H1 (cell line): ENCODE measurements around the gene CCIN.

ENCODE experiments used
- BRCA1 ChIP-seq: IDR thresholded peaks from 2 replicates; pipeline ENCODE4 v1.6.1; 2012; ENCODE audit warnings: low read depth, low read length, improper control_type of control experiment
- EGR1 ChIP-seq: IDR thresholded peaks from 2 replicates; pipeline ENCODE4 v1.6.1; 2011; ENCODE audit warnings: low read depth, low read length, borderline replicate concordance
- EP300 ChIP-seq, 2 experiments: IDR thresholded peaks; 1 replicate in 1 of 2; 2 replicates in 1 of 2; pipeline ENCODE4 v1.6.1; 2011 to 2012; ENCODE audit warnings: low read depth in 2 of 2, low read length in 2 of 2, mild to moderate bottlenecking in 2 of 2, borderline replicate concordance in 1 of 2, inconsistent platforms in 1 of 2, moderate library complexity in 1 of 2
- EZH2 ChIP-seq: fragments of 200-600 bp; sonication (generic); IDR thresholded peaks from 2 replicates; pipeline ENCODE4 v1.7.1; 2012; ENCODE audit warnings: low read depth, mild to moderate bottlenecking, moderate library complexity, low read length, inconsistent platforms; ENCODE audit not compliant: severe bottlenecking
- NRF1 ChIP-seq: IDR thresholded peaks from 2 replicates; pipeline ENCODE4 v1.6.1; 2011; ENCODE audit warnings: mild to moderate bottlenecking, low read depth, low read length, improper control_type of control experiment
- POLR2A ChIP-seq, 2 experiments: IDR thresholded peaks; 1 replicate in 1 of 2; 2 replicates in 1 of 2; pipeline ENCODE4 v1.6.1; 2011; ENCODE audit warnings: low read depth in 2 of 2, low read length in 2 of 2, mild to moderate bottlenecking in 2 of 2; ENCODE audit errors: control extremely low read depth in 1 of 2
- SP1 ChIP-seq: IDR thresholded peaks from 2 replicates; pipeline ENCODE4 v1.6.1; 2011; ENCODE audit warnings: low read depth, low read length
- TAF1 ChIP-seq: IDR thresholded peaks from 2 replicates; pipeline ENCODE4 v1.6.1; 2011; ENCODE audit warnings: mild to moderate bottlenecking, low read depth, low read length
- TEAD4 ChIP-seq: IDR thresholded peaks from 2 replicates; pipeline ENCODE4 v1.6.1; 2012; ENCODE audit warnings: low read depth, low read length, inconsistent platforms, mixed read lengths
- ZNF274 ChIP-seq: IDR thresholded peaks from 2 replicates; pipeline ENCODE4 v1.7.0; 2012; ENCODE audit warnings: low read length, borderline replicate concordance; ENCODE audit errors: extremely low read depth
- TF ChIP-seq, protein P1 (sequence below), 3 experiments: IDR thresholded peaks; 1 replicate in 2 of 3; 2 replicates in 1 of 3; pipeline versions ENCODE4 v1.5.1 to v1.6.1; 2011; ENCODE audit warnings: low read length in 3 of 3, mild to moderate bottlenecking in 3 of 3, inconsistent platforms in 2 of 3, low read depth in 1 of 3, moderate library complexity in 1 of 3; ENCODE audit not compliant: insufficient read depth in 1 of 3; ENCODE audit errors: control extremely low read depth in 1 of 3
- TF ChIP-seq, protein P2 (sequence below): IDR thresholded peaks from 2 replicates; pipeline ENCODE4 v1.6.1; 2011; ENCODE audit warnings: low read depth, mild to moderate bottlenecking, low read length; ENCODE audit not compliant: insufficient read depth
- TF ChIP-seq, protein P3 (sequence below): IDR thresholded peaks from 2 replicates; pipeline ENCODE4 v1.6.1; 2011; ENCODE audit warnings: low read length, improper control_type of control experiment

DNA sequence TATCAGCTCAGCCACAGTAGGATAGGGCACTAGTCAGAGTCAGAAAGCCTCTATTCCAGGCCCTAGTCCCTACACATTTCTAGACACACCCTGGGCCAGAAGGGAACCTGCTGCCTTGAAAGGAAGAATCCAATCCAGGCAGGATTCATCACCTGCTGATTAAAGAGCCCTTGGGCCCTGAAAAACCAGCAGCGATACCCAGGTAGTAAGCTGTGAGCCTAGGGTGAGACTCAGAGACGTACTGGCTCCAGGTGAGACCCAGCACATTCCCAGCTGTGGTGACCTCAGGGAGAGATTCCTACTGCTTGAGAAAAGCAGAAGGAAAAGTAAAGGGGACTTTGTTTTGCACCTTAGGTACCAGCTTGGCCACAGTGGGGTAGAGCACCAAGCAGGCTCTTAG is 4.7 kb downstream of the CCIN start:
- TF ChIP-seq SP1 = no peak
- TF ChIP-seq EZH2 = no peak
- TF ChIP-seq, protein P1, sequence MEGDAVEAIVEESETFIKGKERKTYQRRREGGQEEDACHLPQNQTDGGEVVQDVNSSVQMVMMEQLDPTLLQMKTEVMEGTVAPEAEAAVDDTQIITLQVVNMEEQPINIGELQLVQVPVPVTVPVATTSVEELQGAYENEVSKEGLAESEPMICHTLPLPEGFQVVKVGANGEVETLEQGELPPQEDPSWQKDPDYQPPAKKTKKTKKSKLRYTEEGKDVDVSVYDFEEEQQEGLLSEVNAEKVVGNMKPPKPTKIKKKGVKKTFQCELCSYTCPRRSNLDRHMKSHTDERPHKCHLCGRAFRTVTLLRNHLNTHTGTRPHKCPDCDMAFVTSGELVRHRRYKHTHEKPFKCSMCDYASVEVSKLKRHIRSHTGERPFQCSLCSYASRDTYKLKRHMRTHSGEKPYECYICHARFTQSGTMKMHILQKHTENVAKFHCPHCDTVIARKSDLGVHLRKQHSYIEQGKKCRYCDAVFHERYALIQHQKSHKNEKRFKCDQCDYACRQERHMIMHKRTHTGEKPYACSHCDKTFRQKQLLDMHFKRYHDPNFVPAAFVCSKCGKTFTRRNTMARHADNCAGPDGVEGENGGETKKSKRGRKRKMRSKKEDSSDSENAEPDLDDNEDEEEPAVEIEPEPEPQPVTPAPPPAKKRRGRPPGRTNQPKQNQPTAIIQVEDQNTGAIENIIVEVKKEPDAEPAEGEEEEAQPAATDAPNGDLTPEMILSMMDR (IDR thresholded peaks at IDR 0.05; ENCODE audit: control extremely low read depth in 1 of 3, insufficient read depth in 1 of 3, low read depth in 1 of 3, low read length in 3 of 3) = no peak
- TF ChIP-seq, protein P2, sequence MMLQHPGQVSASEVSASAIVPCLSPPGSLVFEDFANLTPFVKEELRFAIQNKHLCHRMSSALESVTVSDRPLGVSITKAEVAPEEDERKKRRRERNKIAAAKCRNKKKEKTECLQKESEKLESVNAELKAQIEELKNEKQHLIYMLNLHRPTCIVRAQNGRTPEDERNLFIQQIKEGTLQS = no peak
- TF ChIP-seq ZNF274 = no peak
- TF ChIP-seq EGR1 = no peak
- no peak for TF ChIP-seq NRF1
- no peak for TF ChIP-seq TAF1
- TF ChIP-seq EP300 (IDR thresholded peaks at IDR 0.05; ENCODE audit: borderline replicate concordance in 1 of 2, low read depth in 2 of 2, low read length in 2 of 2) = no peak
- TF ChIP-seq POLR2A (IDR thresholded peaks at IDR 0.05; ENCODE audit: control extremely low read depth in 1 of 2, low read depth in 2 of 2, low read length in 2 of 2) = no peak
- no peak for TF ChIP-seq TEAD4
- TF ChIP-seq BRCA1 = no peak
- TF ChIP-seq, protein P3, sequence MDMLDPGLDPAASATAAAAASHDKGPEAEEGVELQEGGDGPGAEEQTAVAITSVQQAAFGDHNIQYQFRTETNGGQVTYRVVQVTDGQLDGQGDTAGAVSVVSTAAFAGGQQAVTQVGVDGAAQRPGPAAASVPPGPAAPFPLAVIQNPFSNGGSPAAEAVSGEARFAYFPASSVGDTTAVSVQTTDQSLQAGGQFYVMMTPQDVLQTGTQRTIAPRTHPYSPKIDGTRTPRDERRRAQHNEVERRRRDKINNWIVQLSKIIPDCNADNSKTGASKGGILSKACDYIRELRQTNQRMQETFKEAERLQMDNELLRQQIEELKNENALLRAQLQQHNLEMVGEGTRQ = no peak
